OCI-LY7 (cell line): Measurements from ENCODE around the gene SGK1.

Experiments used
- EZH2phosphoT487 ChIP-seq: fragments of 200-600 bp; sonication (generic); IDR thresholded peaks from 2 replicates; pipeline ENCODE4 v1.6.1; 2018; ENCODE audit warnings: low read depth, borderline replicate concordance, mild to moderate bottlenecking, mixed run types, antibody characterized with exemption, low read length, moderate library complexity, mixed read lengths
- TF ChIP-seq, protein P1 (sequence below): fragments of 200-600 bp; sonication (generic); conservative IDR thresholded peaks from 2 replicates; pipeline ENCODE4 v1.5.1; 2014; ENCODE audit warnings: mild to moderate bottlenecking, antibody characterized with exemption, low read length, moderate library complexity, mixed read lengths

GRCh38 chr6:134309227-134309626, 8.7 kb downstream of the SGK1 start:
- TF ChIP-seq, protein P1, sequence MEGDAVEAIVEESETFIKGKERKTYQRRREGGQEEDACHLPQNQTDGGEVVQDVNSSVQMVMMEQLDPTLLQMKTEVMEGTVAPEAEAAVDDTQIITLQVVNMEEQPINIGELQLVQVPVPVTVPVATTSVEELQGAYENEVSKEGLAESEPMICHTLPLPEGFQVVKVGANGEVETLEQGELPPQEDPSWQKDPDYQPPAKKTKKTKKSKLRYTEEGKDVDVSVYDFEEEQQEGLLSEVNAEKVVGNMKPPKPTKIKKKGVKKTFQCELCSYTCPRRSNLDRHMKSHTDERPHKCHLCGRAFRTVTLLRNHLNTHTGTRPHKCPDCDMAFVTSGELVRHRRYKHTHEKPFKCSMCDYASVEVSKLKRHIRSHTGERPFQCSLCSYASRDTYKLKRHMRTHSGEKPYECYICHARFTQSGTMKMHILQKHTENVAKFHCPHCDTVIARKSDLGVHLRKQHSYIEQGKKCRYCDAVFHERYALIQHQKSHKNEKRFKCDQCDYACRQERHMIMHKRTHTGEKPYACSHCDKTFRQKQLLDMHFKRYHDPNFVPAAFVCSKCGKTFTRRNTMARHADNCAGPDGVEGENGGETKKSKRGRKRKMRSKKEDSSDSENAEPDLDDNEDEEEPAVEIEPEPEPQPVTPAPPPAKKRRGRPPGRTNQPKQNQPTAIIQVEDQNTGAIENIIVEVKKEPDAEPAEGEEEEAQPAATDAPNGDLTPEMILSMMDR: no peak
- TF ChIP-seq EZH2phosphoT487: no peak
